HG03159 (cell line): ENCODE measurements around the gene ERMP1.
A peak's percentile ranks its signal among the peaks of the same experiment; 100 is the strongest.
"Not testable (repeated sequence)": the region's sequence is repeated elsewhere in the genome, so short reads cannot be mapped to it uniquely, and the experiment has no call there.

Experiments
- ATAC-seq: cut with Tn5 transposase; IDR thresholded peaks from one replicate; pipeline ENCODE4 v1.9.1; 2021; ENCODE audit warnings: mild to moderate bottlenecking, moderate library complexity; ENCODE audit not compliant: unreplicated experiment

Gene ERMP1

DNA sequence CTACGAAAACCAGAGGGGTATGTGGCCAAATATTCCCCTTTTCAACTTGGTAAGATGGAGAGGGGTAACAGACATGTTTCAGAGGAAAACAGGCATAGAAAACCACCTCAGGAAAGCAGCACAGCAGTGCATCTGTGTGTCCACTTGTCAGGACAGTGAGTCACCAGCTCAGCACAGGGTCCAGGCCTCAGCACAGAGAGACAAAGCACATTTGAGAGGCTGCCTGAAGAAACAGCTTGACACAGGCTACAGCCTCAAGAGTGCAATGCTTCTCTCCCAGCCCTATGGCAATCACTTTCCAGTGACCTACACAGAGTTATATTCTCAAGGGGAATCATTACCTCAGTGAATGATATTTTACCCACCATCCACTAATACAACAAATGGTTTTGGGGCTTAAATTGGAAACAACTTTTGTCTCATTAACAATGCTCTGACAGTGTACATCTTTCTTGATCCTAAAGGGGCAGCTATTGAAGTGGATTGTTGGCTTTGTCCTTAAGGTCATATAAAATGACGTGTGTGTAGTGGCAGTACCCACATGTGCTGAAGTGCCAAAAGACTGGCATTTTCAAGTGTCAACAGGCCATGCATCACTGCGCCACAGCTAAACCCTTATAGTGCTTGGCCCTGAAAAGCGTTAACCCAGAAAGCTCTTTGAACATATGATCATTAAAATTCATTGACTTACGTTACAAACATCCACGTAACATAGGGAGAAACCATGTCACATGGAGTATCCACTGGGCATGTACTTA is 46.4 kb downstream of the ERMP1 start:
- no peak for ATAC-seq

DNA sequence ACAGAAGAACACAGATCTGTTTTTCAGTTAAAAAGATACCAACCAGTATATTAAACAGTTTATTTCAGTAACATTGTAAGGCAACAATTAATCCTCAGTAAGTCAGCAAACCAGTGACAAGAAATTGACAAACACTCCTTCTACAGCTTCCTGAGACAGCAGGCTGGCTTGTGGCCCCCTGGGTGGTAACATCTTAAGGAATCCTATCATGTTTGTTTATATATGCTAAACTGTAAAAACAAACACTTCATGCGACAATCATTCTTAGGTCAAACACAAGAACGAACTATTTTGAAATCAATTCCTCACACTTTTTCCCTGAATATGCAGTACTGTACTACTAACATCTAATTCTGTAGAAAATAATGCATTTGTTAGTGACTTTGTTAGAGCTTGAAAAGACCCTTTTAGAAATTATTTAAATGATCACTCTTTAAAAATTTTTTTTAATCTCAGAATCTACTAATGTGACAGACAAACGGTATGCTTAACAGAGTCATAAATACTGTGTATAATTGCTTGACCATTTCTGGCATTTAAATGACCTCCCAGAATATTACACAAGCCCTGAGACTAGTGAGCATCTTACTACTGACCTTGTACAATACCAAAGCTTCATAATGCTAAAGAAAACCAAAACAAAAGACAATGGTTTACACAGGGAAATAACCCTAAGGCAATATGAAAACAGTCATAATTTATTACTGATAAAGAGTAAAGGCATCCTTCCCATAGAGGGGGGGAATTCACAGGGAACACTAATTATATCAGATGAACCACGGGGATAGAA is 48.2 kb downstream of the ERMP1 start:
- no peak for ATAC-seq

DNA sequence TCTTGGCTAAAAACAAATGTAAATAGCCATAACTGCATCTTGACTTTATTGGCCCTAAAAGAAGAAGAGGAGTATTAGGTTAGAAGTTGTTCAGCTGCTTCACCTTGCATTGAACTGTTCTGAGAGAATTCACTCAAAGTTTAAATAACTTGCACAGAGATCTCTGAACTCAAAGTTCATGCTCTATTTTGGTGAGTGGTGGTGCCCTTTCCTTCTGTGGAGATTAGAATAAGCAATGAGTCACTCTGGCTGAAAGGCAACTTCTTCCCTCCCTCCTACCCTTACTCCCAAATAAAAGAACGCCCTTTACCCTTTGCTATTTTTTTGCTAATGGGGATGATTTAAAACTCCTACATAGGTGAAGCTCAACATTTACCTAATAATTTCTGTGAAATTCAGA is 48.9 kb downstream of the ERMP1 start:
- no peak for ATAC-seq

DNA sequence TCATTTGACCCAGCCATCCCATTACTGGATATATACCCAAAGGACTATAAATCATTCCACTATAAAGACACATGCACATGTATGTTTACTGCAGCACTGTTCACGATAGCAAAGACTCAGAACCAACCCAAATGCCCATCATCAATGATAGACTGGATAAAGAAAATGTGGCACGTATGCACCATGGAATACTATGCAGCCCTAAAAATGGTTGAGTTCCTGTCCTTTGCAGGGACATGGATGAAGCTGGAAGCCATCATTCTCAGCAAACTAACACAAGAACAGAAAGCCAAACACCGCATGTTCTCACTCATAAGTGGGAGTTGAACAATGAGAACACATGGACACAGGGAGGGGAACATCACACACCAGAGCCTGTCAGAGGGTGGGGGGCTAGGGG is 49.5 kb downstream of the ERMP1 start:
- ATAC-seq: not testable (repeated sequence)

DNA sequence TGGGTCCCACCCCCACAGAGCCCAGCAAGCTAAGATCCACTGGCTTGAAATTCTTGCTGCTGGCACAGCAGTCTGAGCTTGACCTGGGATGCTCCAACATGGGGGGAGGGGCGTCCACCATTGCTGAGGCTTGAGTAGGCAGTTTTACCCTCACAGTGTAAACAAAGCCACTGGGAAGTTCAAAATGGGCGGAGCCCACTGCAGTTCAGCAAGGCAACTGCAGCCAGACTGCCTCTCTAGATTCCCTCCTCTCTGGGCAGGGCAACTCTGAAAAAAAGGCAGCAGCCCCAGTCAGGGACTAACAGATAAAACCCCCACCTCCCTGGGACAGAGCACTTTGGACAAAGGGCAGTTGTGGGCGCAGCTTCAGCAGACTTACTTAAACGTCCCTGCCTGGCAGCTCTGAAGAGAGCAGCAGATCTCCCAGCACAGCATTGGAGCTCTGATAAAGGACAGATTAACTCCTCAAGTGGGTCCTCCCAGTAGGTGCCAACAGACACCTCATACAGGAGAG is 53.2 kb downstream of the ERMP1 start:
- not testable (repeated sequence) for ATAC-seq

DNA sequence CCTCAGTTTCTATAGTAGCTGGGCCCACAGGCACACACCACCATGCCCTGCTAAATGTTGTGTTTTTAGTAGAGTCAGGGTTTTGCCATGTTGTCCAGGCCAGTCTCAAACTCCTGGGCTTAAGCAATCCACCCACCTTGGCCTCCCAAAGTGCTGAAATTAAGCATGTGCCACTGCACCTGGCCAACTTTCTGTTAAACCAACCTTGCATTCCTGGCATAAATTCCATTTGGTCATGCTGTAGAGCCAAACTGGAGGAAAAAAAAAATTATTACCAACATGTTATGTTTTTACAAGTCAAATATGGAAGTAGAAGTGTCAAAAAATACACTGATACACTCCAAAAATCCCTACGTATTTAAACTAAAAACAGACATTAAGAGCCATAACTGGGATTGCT is 54.1 kb downstream of the ERMP1 start:
- ATAC-seq: no peak

DNA sequence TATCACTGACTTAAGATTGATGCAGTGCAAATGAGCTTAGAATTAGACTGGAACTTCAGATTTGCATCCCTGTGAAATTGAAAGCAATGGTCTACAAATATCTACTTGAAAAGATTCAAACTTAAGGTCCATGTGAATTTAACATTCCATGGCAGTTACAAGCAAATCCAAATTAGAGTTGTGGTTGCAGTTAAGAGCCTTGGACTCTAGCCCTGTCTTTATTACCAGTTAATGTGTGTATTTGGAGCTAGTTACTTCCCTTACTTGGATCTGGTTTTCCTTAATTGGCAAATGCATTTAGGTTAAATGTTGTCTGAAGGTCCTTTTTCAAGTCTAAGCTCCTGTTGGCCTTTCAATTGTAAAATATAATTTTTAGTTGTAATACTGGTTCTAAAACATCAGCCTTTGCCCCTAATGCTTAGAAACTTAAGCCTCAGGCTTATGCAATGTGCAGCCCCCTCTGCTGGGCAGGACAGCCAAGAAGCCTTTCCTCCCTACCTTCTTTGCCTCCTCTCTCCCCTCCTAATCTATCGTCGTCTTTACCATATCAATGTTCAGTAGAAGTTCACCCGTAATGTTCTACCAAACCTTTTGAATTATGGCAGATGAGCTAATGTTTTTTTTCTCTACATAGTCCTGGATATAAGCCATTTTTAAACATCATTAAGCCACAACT is 59.5 kb downstream of the ERMP1 start:
- ATAC-seq: no peak

DNA sequence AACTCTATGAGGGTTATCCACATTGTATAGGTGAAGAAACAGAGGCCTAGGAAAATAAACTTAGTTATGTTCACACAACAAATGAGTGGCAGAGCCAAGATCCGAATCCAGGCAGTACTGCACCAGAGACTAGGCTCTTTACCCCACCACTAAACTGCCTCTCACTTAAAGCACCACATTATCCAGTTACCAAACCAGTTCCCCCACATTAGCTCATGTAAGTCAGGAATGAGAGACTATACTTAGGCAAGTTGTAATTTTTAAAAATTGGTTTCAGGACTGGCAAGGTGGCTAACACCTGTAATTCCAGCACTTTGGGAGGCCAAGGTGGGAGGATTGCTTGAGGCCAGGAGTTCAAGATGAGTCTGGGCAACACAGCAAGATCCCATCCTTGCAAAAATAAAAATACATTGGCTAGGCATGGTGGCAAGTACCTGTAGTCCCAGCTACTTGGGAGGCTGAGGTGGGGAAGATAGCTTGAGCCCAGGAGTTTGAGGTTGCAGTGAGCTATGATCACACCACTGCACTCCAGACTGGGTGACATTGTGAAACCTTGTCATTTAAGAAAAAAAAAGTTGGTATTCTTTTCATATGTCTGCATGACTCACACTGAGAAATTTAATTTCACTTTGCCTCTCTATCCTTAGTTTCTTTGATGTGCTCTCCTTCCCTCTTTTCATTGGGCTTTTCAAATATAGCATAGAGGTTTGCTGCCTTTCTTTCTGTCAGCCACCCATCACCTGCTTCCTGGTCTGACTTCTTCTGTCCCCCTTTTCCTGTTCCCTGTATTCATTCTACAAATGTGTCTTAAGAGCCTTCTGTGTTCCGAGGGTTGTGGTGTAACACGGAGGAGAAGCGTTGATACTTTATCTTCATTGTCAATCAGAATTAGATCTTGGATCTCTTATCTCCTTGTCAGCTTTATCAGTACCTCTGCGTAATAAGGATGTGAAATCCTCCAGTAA is 64.7 kb downstream of the ERMP1 start:
- ATAC-seq: no peak

DNA sequence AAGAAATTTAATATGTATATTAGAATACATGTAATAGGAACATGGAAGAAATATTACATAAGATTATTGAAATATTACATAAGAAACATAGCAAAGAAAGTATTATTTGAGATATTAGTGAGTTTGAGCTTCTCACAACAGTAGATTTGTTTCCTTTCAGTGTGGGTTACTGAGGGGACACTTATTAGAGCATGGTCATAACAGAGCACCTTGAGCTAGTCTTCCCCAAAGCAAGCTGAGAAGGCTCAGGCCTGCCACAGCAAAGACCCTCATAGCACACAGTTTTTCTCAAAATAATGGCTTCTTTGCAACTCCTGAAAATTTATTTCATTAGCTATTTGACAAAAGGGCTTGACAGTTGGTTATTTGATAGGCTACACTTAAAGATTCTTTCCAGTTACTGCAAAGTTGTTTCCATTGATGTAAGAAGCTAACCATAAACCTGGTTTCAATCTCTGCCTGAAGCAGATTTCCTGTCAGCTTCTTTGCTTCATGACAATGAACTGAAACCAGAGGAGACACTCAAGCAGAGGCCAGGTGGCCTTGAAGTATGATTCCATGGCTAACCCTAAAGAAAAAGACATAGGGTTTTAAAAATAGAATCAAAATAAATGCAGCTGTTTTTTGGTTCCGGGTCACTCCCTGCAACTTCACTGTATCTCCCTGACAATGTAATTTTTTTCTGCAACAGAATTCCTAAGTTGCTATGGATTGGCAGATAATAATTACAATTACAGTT is 68.6 kb downstream of the ERMP1 start:
- ATAC-seq: peak; percentile 80

DNA sequence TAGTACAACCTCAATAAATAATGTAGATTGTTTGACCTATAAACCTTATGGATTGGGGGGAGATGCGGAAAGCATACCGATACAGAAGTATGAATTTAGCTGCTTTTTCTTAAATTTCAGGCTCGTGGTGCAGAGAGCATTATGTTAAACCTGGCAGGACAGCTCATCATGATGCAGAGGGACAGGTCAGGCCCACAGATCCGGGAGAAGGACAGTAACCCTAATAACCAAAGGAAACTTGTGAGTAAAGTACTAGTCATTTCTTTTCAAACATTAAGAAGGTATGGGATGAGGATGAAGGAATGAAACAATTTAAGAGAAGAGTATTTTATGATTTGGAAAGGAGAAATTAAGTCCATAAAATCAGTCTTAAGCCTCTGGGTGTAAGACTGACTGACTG is 70.5 kb downstream of the ERMP1 start:
- ATAC-seq: no peak

DNA sequence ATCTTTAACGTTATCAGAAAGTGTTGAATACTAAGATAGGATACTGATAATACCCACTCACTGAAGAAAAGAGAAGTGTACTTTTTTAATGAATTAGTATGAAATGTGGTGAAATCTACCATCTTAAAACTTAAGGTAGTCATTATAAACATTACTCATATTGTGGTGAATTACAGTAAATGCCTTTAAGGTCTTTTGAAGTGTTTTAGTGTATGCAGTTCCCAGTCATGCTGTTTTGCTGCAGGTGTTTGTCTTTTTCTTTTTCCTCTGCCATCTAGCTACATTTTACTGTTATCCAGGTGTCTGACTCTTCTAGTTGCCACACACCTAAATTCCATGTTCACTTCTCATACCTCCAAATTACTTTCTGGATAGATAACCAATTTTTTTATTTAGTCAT is 72.6 kb downstream of the ERMP1 start:
- ATAC-seq: no peak

DNA sequence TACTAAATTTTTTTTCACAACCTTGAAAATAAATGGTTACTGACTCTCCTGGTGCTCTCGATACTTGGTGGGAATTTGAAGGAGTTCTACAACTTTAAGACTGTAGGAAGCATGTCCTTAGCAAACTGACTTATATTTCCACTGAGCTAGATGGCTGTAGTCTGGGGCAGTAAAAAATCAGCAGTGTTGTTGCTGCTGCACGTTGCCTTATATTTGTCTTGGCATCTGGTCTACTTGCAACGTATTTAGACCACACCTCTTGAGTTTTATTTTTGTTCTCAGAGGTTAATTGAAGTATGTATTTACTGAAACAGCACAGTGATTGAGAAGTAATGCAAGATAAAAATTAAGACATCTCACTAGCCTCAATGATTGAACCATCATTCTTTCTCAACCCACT is 76.3 kb downstream of the ERMP1 start:
- no peak for ATAC-seq

DNA sequence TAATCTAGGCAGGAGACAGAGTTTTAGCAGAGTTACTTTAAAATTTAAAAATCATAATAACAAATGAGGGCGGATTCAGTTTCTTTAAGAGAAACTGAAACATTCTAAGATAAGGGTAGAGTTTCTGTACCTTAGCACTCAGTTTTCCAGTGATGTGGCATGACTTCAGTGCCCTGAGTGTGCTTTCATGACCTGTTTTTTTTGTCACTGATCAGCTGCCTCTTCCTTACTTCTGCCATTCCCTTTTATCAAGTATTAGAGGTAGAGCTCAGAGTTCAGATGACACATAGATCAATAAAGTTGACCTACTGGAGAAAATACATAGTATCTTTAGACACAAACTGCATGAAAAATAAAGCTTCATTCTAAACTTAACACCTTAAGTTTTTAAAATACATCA is 82.3 kb downstream of the ERMP1 start:
- no peak for ATAC-seq

DNA sequence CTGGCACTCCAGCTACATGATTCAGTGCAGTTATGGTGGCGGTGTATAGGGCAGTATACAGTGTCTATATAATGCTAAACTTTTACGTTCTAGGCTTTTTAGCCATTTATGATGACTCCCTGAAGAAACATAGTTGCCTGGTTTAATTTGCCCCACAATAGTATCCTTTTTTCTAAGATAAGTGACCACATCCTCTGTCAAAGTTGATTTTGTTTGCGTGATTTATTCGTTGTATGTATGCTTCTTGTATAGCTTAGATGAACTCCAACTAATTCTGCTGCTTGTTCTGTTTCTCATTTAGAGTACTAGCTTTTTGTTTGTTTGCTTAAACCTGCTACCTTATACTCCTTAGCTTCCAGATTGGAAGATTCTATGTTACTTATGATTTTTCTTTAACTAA is 83.6 kb downstream of the ERMP1 start:
- no peak for ATAC-seq

DNA sequence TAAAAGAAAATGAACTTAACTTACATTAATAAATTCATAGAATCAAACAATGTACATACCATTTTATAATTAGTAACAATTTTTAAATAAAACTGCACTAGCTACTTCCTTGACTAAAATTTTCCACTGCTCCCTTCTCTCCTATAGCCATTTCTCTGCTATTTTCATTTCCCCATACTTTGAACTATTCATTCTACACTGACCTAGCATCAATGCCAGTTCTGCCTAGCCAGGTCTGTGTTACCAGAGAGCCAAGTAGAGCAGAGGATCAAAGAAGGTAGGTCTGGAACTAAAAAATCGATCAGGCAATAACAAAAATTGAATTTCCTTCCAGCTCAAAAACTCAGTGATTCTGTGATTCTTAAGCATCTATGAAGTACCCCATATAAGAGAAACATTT is 84.5 kb downstream of the ERMP1 start:
- ATAC-seq: no peak

DNA sequence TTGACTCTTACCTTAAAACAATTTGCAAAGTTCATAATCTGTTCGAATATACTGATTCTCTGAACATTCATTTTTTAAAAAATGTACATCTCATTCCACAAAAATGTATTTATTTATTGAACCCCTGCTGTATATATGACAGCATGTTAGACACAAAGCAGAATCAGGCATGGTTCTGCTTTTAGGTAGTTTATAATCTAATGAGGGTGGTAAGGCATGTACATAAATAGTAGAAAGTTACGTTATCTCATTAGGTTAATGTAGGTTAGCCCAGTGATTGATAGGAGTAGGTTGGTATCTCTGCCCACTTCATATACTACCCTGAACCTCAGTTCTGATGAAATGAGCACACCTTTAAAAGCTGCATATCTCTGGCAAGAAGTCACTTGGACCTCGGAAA is 89.8 kb downstream of the ERMP1 start:
- ATAC-seq: no peak

DNA sequence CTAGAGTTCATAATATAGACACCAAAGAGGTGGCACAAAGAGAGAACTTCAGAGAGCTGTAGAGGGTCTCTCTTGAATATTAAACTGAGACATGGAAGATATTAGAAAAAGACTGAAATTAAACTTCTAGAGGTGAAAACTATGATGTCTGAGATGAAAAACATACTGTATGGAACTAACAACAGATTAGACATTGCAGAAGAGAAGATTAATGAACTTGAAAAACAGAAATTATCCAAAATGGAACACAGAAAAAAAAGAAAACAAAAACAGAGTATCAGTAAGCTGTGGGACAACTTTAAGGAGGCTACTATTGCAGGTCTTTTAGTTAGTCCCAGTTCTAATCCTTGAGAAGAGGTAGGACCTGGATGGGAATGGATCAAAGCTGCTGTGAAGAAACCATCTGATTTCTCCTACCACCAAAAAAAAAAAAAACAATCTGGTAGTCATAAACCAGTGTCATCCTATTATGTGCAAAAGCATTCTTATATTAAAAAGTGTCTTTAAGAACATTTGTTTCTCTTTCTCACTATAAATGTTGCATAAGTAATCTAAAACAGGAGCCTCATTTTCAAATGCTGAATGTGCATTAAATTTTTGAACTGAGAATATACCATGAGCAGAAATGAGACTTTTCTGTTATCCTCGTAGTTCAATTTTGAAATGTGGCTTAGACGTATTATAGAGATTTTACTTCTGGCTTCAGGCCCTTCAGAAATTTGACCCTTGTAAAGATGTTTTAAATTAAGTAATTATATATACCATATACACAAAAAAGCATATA is 96.2 kb downstream of the ERMP1 start:
- no peak for ATAC-seq

DNA sequence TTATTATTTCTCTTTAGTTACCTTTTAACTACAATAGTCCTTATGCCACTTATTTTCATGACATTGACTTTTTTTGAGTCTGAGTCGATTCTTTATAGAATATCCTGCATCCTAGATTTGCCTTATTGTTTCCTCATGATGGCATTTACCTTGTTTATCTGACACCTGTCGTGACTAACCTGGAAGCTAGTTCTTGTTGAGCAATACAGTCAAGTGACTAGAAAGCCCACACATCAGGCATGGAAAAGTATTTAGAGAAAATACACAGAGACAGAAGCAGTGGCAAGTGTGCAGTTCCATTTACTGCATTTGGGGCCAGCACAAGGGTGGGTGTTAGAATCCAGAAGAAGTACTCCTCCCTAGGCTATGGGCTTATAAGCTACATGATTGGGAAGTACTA is 97.8 kb downstream of the ERMP1 start:
- no peak for ATAC-seq
